GM21737 (cell line): ENCODE measurements around the gene RBL2.
A peak's percentile ranks its signal among the peaks of the same experiment; 100 is the strongest.
"Not testable (repeated sequence)": the region's sequence is repeated elsewhere in the genome, so short reads cannot be mapped to it uniquely, and the experiment has no call there.

Source experiments
- ATAC-seq: cut with Tn5 transposase; IDR thresholded peaks from one replicate; pipeline ENCODE4 v1.9.1; 2021; ENCODE audit warnings: mild to moderate bottlenecking, moderate library complexity; ENCODE audit not compliant: unreplicated experiment

The RBL2 gene

DNA sequence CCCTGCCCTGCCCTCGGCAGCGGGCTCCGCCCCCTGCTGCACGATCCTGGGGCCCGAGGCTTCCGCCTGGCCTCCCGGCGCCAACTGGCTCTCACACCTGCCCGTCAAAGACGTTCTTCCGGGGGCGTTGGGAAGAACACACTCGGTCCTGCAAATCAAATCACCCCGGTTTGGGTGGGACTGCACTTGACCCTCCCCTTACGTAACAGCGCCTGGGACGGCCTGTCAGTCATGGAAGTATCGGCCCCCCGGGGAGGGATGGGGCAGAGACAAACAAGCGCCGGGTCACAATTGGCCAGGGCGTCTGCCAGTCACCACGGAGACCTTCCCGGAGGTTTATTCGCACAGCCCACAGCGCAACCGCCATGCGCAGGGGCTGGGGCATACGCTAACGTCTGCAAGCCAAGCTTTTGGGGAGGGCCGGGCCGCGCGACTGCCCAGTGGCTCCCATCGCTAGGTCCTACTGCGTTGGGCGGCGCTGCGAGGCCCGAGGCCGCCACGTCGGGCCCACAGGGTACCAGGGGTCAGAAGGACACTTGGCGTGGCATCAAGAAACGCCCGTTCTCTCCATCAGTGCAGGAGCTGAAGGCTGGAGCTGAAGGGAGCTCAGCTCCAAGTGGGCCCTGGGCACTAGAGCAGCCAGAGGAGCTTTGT is 69.1 kb downstream of the RBL2 start:
- peak; percentile 94 for ATAC-seq

DNA sequence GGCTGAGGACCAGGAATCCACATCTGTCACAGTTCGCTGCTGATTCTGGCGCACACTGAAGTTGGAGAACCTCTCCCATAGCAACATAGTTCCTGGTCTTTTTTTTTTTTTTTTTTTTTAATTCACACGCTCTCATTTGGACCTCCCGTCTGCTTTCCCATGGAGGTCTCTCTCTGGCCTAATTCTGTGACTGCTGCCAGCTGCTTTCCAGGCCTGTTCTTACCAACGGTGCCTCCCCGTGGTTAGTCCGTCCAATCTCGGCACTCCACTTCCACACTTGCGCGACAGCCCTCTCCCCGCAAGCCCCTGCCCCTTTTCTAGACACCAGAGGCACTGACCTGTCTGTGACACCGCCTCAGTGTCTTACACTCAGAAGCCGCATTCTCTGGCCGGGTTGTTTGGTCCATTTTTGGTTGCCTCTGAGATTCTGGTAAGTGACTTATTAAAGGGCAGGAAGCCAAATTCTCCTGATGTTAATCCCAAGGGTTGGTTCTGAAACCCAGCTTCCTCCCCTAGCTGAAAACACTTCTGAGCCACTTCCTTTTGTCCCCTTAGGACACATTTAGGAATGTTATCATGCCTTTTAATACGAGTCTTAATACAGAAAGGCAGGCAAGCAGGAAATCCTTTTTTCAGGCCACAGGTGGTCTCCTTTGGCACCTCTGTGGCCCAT is 69.9 kb downstream of the RBL2 start:
- no peak for ATAC-seq

DNA sequence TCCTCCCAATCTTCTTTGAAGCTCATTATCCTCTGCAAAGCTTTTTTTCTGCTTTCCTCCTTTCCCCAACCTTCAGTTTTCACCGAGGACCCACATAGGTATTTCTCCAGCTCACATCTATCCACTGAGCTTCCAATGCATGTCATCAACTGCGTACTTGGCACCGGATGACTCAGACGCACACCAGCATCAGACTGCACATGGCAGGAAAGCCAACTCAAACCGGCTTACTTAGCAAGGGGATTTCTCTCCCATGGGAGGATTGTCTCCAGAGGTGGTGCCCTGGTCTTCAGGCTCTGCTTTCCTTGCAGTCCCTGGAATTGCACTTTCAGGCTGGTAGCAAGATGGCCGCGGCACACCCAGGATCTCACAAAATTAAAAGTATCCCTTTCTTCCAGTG is 70.4 kb downstream of the RBL2 start:
- ATAC-seq = no peak

DNA sequence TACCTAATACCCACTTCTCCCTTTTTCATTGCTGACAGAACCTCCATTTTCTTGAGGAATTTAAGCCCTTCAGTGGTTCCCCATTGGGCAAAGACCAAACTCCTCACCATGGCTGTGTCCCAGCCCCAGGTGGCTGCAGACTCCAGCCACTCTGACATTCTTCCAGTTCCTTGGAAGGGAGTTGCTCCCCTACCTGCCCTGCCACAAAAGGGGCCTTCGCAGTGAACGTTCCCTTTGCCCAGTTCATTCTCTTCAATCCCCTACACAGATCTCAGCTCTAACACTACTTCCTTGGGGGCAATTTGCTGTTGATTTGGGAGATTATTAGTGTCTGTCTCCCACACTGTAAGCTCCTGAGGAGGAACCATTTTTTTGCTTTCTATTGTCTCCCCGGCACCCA is 72.0 kb downstream of the RBL2 start:
- ATAC-seq = no peak

DNA sequence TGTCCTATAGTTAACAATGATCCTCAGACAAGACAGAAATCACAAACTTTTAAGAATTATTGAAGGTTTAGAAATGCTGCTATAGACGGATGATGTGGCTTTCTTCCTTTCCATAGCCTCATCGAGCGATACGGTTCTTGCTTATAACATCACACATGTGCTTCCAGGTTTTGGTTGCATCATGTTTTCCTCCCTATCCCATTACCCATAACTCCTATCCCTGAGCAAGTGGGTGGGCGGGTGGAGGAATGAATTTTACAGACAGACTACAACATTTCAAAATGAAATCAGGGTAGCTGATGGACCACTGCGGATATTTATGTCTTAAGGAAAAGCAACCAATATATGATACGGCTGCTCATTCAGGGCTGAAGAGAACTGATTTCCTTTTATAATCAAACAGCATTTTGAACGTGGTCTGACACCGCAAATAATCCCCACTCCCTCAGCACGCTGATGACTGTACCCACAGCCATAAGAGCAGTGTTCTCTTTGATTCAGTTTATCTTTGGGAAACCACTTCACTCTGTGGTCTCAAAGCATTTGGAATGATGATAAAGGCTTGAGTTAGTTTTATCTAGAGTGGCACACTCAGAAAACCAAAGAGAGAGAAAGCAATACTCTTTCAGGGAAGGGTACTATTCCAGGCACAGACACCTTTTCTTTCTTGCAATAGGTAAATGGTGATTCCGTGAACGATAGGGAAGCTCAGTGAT is 73.4 kb downstream of the RBL2 start:
- ATAC-seq = no peak

DNA sequence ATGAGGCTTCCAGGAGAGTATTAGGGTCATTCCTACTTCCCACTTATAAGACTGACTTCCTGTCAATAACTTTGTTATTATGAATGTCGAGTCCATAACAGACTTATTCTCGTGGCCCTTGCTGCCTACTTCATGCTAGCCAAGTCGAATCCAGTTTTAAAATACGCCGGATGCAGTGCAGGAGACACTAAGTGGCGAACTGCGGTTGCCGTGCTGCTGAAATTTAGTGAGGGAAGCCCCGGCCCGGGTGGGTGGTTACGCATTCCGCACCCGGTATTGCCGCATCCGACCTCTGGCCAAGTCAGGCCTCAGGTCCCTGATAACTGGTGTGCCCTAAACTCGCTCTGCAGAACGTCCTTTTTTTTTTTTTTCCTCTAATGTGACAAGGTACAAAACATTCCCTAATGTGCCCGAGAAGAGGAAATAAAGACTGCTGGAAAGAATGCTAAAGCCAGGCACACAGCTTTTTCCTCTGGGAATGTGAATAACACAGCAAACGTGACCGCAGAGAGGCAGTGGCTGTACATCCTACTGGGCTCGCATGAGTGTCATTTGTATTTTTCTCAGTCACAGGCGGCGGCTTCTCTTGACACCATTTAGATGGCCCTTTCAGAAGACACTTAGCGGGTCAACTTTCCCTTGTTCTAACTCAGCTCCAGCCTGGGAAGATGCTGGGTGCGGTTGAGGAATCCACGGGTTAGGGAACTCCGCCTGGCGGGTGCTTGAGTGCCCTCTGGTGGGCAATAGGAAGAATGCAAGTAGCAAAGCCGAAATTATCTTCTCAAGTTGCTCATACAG is 75.8 kb downstream of the RBL2 start:
- ATAC-seq = no peak

DNA sequence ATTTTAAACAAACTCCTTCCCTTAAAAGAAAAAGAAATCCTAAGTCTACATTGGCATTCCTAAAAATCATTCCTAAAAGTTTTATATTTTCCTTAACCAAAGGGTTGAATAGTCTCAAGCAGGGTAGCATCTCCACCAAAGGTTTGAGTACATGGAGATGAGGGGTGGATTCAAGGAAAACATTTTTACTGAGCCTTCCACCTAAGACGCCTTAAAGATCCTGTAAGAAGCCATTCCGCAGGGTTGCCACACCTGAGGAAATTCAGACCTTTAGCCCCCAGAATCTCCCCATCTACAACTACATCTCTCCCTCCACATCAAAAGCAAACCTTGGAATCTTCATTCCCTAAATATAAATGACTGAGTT is 76.4 kb downstream of the RBL2 start:
- ATAC-seq = no peak

DNA sequence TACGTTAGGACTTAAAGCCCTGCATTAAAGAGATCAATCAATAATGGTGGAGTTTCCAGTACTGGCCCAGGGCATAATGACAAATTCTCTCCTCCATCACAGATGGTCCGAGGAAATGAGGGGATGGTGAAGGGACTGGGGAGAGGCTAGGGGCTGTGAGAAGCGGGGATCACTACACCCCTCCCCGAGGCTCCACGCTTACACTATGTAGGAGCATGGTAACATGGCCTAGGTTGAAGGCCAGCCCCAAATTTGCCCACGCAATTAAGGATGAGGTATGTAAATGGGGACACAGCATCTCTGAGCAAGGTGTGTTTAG is 76.8 kb downstream of the RBL2 start:
- ATAC-seq = no peak

DNA sequence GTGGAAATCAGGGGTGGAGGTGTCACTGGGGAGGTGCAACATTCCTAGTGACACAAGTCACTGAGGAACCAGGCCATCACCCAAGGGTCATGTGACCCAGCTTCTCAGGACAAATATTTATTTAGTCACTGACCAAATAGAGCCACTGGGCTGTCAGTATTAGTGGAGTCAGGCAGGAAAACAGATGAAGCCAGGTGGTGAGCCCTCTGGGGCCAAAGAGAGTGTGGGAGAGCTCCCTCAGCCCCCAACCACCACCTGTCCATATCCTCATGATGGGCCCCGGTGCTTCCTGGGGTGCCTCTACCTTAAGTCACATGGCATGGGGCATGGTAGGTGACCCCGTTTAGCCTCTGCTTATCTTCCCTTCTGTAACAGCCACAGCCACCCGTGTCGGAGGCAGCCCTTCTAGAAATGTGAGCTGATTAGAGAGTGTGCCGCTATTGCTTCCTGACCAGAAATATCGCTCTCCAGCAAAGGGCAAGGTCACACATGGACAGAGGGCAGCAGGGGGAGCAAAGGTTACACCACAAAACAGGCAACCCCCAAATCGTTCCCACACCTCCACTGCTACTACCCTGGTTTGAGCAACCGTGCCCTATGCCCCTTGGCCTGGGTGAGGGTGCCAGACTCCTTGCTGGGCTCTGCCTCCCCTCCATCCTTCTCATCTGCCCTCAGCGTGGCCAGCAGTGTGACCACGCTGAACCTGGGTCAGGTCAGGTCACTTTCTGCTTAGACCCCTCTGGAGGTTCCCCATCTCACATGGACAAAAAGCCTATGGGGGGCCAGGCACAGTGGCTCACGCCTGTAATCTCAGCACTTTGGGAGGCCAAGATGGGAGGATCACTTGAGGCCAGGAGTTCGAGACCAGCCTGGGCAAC is 77.4 kb downstream of the RBL2 start:
- no peak for ATAC-seq

DNA sequence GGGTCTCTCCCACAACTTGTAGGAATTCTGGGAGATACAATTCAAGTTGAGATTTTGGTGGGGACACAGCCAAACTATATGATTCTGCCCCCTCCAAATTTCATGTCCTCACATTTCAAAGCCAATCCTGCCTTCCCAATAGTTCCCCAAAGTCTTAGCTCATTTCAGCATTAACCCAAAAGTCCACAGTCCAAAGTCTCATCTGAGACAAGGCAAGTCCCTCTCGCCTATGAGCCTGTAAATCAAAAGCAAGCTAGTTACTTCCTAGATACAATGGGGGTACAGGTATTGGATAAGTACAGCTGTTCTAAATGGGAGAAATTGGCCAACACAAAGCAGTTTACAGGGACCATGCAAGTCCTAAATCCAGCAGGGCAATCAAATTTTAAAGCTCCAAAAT is 78.5 kb downstream of the RBL2 start:
- not testable (repeated sequence) for ATAC-seq

DNA sequence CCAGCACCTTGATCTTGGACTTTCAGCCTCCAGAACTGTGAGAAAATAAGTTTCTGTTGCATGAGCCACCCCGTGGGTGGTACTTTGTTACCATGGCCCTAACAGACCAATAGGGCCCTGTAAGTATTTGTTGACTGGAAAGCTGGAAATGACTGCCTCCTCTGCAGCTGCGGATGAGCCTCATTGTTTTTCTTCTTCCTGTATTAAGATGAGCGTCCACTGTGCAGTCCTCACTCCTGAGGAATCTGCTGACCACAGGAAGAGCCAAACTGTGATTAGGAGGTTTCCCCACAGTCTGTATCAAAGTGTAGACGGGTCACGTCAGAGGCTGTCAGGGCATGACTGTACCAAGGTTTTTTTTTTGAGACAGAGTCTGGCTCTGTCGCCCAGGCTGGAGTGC is 81.0 kb downstream of the RBL2 start:
- no peak for ATAC-seq

DNA sequence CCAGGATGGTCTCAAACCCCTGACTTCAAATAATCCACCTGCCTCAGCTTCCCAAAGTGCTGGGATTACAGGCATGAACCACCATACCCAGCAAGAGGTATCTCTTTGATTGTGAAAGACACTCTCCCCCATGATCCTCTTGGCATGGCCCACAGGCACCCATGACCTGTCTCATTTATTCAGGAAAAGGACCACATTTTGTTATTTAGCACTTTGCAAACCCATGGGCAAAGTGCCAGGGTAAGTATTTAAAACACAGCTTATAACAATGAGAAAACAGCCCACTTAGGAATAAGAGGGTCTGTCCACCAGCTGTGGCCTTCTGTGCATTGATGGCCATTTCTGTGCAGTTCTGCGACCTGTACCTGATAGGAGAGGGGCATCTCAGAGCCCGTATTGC is 81.5 kb downstream of the RBL2 start:
- ATAC-seq = no peak

DNA sequence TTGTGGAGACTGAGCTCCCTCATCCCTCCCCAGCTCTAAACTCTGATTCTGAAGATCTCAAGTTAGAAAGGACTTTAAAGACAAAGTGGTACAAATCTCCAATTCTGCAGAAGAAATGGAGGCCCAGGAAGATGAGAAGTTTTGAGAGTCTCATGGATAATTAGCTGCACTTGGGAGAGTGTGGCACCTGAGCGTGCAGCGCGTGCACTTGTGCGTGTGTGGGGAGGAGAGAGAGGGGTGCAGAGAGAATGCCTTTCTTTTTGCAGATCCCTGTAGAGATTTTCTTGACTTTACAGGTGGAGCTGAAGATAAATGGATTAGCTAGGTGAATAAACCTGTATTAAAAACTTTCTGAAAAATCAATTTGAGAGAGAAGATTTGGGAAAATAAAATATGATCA is 83.6 kb downstream of the RBL2 start:
- no peak for ATAC-seq

DNA sequence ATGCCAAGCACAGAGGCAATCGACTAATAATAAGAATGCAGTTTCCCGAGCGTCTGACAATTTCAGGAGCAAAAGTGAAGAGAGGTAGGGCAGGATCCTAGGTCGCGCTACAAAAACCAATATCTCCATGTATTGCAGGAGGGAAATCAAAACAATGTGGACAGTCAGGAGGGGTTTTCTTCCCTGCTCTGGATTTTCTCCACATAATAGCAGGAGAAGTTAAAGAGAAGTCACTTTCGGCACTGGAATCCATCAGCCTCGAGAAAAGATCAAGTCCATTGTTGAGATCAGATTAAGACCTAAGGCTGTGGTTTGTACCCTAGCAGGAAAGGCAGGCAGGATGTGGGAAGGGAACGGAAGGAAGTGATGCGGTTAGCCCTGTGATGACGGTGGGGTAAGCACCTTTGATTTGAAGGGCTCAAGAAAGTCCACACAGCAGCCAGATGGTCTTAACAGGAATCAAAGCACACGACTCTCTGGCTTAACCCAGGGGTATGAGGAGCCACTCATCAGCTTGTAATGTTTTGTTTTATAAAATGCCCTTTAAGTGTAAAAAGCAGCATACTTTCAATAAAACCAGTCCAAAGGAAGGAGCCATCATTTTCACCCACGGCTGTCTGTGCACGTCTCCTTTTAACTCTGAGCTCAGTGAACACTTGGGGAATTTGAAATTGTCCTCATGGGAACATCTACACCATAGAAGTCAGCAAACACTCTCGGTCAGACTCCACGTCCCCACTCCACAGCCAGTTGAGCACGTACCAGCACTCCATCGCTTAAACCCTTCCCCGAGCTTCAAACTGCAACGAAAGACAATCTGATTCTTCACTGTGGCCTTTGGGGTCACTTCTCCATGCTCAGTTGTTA is 84.5 kb downstream of the RBL2 start:
- peak; percentile 98 for ATAC-seq

DNA sequence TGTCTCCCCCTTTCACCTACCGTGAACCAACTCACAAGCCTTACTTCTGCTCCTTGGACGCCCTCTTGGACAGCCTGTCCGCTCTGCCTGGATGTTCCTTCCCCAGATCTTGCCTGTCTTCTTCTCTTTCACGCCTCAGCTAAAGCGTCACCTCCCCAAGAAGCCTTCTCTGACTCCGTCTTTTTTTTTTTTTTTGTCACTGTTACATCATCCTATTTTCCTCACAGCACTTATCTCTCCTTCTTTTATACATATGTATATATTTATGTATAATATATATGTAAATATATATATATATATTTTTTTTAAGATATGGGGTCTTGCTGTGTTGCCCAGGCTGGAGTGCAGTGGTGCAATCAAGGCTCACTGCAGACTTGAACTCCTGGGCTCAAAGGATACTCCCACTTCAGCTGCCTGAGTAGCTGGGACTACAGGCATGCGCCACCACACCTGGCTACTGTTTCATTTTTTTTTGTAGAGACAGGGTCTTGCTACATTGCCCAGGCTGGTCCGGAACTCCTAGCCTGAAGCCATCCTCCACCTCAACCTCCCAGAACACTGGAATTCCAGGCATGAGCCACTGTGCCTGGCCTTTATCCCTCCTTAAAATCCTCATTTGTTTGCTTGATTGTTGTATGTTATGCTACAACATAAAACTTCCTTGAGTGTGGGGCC is 85.3 kb downstream of the RBL2 start:
- ATAC-seq = no peak

DNA sequence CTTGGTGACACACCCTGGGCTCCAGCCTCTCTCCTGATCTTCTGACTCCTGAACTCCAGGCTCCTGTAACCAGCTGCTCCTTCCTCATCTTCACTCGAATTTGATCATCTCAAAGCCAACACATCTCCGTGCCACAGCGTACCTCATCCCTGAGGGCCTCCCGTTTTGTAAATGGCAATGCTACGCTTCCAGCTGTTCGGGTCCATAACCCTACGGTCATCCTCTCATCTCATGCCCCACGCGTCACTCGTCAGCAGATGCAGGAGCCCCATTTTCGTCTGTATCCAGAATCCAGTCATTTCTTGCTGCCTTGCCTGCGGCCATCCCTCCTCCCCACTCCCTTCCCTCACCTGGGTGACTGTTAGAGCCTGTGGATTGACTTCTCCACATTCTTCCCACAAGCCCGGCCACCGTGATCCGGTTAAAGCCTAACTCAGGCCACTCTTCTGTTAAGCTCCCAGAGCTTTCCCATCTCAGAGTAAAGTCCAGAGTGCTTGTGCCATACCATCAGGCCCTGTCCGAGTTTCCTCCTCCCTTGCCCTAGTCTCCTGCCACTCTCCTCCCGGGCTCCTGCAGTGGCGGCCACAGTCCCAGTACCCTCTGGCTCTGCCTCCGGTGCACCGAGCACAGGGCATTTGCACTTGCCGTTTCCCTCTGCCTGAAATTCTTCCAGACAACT is 89.0 kb downstream of the RBL2 start:
- ATAC-seq = no peak

DNA sequence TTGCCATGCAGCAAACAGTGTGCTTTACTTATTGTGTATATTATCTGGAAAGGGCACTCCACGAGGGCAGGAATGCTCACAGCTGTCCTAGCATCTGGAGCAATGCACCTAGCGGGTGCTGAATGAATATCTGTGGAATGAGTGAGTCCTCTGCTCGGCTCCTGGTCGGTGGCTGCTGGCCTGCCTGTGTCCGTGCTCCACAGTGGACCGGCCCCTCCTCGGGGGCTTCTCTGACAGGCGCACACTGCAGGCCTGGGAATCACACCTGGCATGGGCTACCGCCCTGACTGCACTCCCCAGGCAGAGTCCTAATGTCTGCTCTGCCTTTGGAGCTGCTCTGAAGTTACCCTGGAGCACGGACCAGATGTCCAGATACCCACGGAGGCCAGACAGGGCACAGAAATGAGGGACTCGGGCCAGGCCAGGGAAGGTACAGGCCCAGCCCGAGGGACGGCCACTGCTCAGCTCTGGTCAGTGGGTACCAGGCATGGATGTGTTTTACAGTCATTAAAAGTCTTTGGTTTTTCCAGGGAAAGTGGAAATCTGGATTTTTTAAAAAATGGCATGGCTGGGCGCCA is 89.8 kb downstream of the RBL2 start:
- no peak for ATAC-seq

DNA sequence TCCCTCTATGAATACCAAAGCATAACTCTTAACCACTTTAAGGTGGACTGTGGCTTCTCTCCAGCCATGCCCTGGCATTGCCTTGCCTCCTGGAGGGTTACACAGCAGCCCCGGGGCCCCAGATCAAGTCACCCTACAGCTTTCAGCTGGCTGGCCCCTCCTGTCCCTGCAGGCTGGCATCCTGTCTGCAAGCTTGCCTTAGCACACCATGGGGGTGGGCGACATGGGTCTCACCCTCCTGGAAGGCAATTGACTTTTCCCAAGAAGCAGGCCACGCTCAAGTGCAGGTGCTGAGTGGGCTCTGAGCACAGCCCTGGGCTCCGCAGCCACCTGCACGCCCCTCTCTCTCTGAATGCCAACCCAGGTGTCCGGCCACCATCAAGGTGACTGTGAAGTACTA is 94.5 kb downstream of the RBL2 start:
- ATAC-seq = no peak
